WTC11 (cell line): ENCODE results near the gene GMEB2. TPM values are rescaled to one million over a fixed set of nuclear protein-coding genes. Genes with fewer than 3 reads are reported as not detected.
"Not testable (repeated sequence)": the region's sequence is repeated elsewhere in the genome, so short reads cannot be mapped to it uniquely, and the experiment has no call there.

Experiments
- ATAC-seq: fragments of 200-7000 bp; cut with Tn5 transposase; 2 replicates; pipeline ENCODE4 v1.10.0; 2021; ENCODE audit warnings: mild to moderate bottlenecking, moderate library complexity
- CTCF ChIA-PET: fragments of 300-600 bp; sonication (Branson Sonifier 250); formaldehyde crosslinking; loops from one replicate; lab custom pipeline; 2021; ENCODE audit warnings: antibody characterized with exemption; lab: Charles Lee
- POLR2A ChIA-PET: fragments of 350-600 bp; sonication (Branson Sonifier 250); formaldehyde crosslinking; loops from one replicate; lab custom pipeline; 2021; ENCODE audit warnings: antibody characterized with exemption; lab: Charles Lee
- DNase-seq: peaks from one replicate; pipeline ENCODE4 v3.0.0; 2021; ENCODE audit warnings: low spot score
- H3K27ac Mint-ChIP-seq: 2 replicates; pipeline ENCODE4 v1.8.0; 2021; ENCODE audit warnings: mixed read lengths
- H3K27me3 Mint-ChIP-seq: 2 replicates; pipeline ENCODE4 v1.8.0; 2021; ENCODE audit warnings: low read depth, mild to moderate bottlenecking, moderate library complexity, mixed read lengths
- H3K36me3 Mint-ChIP-seq: 2 replicates; pipeline ENCODE4 v1.8.0; 2021; ENCODE audit warnings: mixed read lengths
- H3K4me1 Mint-ChIP-seq: 2 replicates; pipeline ENCODE4 v1.8.0; 2022; ENCODE audit warnings: mixed read lengths
- H3K4me3 Mint-ChIP-seq: 2 replicates; pipeline ENCODE4 v1.8.0; 2021; ENCODE audit warnings: mild to moderate bottlenecking, moderate library complexity, mixed read lengths
- H3K9me3 Mint-ChIP-seq: 2 replicates; pipeline ENCODE4 v1.8.0; 2021; ENCODE audit warnings: mixed read lengths
- ATF1 ChIP-seq: sonication (generic); formaldehyde crosslinking; IDR thresholded peaks from 2 replicates; pipeline ENCODE4 v1.8.1; 2023; ENCODE audit warnings: mild to moderate bottlenecking, moderate library complexity, missing genetic modification reagents
- ELF4 ChIP-seq: sonication (generic); formaldehyde crosslinking; IDR thresholded peaks from 2 replicates; pipeline ENCODE4 v1.8.1; 2022; ENCODE audit warnings: low read depth, mild to moderate bottlenecking, moderate library complexity, missing genetic modification reagents
- ESRRA ChIP-seq: sonication (generic); formaldehyde crosslinking; IDR thresholded peaks from 2 replicates; pipeline ENCODE4 v1.8.1; 2022; ENCODE audit warnings: mild to moderate bottlenecking, missing genetic modification reagents, borderline replicate concordance
- FOXP1 ChIP-seq: sonication (generic); formaldehyde crosslinking; IDR thresholded peaks from 2 replicates; pipeline ENCODE4 v1.8.0; 2022; ENCODE audit warnings: missing genetic modification reagents, mild to moderate bottlenecking, moderate library complexity, borderline replicate concordance
- JAZF1 ChIP-seq: fragments of 250-450 bp; sonication (Bioruptor Pico); IDR thresholded peaks from 2 replicates; pipeline ENCODE4 v1.9.0; 2021; ENCODE audit warnings: moderate library complexity, mild to moderate bottlenecking, inconsistent platforms
- KAT7 ChIP-seq: sonication (generic); formaldehyde crosslinking; IDR thresholded peaks from 2 replicates; pipeline ENCODE4 v1.8.1; 2023; ENCODE audit warnings: missing genetic modification reagents, mild to moderate bottlenecking, borderline replicate concordance
- SMAD3 ChIP-seq: sonication (generic); formaldehyde crosslinking; IDR thresholded peaks from 2 replicates; pipeline ENCODE4 v1.8.0; 2022; ENCODE audit warnings: missing genetic modification reagents, mild to moderate bottlenecking, borderline replicate concordance
- SMAD4 ChIP-seq: sonication (generic); formaldehyde crosslinking; IDR thresholded peaks from 2 replicates; pipeline ENCODE4 v1.8.0; 2022; ENCODE audit warnings: mild to moderate bottlenecking, missing genetic modification reagents
- TEAD4 ChIP-seq: sonication (generic); formaldehyde crosslinking; IDR thresholded peaks from 2 replicates; pipeline ENCODE4 v1.8.0; 2022; ENCODE audit warnings: mild to moderate bottlenecking, missing genetic modification reagents
- ZNF232 ChIP-seq: sonication (generic); formaldehyde crosslinking; IDR thresholded peaks from 2 replicates; pipeline ENCODE4 v1.8.0; 2022; ENCODE audit warnings: mild to moderate bottlenecking, missing genetic modification reagents
- total RNA-seq: library from RNA; stranded (reverse); gene quantifications from 3 replicates; pipeline ENCODE4 v1.2.3, GENCODE V29; 2021
- TF ChIP-seq, protein P1 (sequence below): sonication (generic); formaldehyde crosslinking; IDR thresholded peaks from 2 replicates; pipeline ENCODE4 v1.8.0; 2022; ENCODE audit warnings: missing genetic modification reagents
- TF ChIP-seq, protein P2 (sequence below): sonication (generic); formaldehyde crosslinking; IDR thresholded peaks from 2 replicates; pipeline ENCODE4 v1.8.1; 2022; ENCODE audit warnings: low read depth, missing genetic modification reagents, borderline replicate concordance
- TF ChIP-seq, protein P3 (sequence below): fragments of 250-450 bp; sonication (Bioruptor Pico); IDR thresholded peaks from 2 replicates; pipeline ENCODE4 v1.9.0; 2021; ENCODE audit warnings: mild to moderate bottlenecking
- TF ChIP-seq, protein P4 (sequence below): sonication (generic); formaldehyde crosslinking; IDR thresholded peaks from 2 replicates; pipeline ENCODE4 v1.8.0; 2022; ENCODE audit warnings: mild to moderate bottlenecking, missing genetic modification reagents
- TF ChIP-seq, protein P5 (sequence below): sonication (generic); formaldehyde crosslinking; IDR thresholded peaks from 2 replicates; pipeline ENCODE4 v1.8.1; 2023; ENCODE audit warnings: mild to moderate bottlenecking, missing genetic modification reagents
- TF ChIP-seq, protein P6 (sequence below): sonication (generic); formaldehyde crosslinking; IDR thresholded peaks from 2 replicates; pipeline ENCODE4 v1.8.1; 2022; ENCODE audit warnings: mild to moderate bottlenecking, moderate library complexity, missing genetic modification reagents
- TF ChIP-seq, protein P7 (sequence below): fragments of 250-450 bp; sonication (Bioruptor Pico); conservative IDR thresholded peaks from 2 replicates; pipeline ENCODE4 v1.9.0; 2021; ENCODE audit warnings: mild to moderate bottlenecking

Gene GMEB2
- total RNA-seq, 1 experiment from 2014 or later = 14.8 TPM

DNA sequence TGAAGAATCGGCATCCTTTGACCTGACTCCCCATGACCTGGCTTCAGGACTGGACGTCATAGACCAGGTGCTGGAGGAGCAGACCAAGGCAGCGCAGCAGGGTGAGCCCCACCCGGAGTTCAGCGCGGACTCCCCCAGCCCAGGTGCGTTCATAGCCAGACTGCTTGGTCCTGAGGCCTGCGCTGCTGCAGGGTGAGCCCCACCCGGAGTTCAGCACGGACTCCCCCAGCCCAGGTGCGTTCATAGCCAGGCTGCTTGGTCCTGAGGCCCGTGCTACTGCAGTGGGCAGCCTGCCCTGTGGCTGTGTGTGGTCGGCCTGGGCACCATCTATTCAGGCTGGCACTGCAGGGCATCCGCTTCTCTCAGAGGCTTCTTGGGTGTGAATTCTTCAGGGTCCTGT lies 47.0 kb upstream of the GMEB2 start (continued):
- TF ChIP-seq, protein P1, sequence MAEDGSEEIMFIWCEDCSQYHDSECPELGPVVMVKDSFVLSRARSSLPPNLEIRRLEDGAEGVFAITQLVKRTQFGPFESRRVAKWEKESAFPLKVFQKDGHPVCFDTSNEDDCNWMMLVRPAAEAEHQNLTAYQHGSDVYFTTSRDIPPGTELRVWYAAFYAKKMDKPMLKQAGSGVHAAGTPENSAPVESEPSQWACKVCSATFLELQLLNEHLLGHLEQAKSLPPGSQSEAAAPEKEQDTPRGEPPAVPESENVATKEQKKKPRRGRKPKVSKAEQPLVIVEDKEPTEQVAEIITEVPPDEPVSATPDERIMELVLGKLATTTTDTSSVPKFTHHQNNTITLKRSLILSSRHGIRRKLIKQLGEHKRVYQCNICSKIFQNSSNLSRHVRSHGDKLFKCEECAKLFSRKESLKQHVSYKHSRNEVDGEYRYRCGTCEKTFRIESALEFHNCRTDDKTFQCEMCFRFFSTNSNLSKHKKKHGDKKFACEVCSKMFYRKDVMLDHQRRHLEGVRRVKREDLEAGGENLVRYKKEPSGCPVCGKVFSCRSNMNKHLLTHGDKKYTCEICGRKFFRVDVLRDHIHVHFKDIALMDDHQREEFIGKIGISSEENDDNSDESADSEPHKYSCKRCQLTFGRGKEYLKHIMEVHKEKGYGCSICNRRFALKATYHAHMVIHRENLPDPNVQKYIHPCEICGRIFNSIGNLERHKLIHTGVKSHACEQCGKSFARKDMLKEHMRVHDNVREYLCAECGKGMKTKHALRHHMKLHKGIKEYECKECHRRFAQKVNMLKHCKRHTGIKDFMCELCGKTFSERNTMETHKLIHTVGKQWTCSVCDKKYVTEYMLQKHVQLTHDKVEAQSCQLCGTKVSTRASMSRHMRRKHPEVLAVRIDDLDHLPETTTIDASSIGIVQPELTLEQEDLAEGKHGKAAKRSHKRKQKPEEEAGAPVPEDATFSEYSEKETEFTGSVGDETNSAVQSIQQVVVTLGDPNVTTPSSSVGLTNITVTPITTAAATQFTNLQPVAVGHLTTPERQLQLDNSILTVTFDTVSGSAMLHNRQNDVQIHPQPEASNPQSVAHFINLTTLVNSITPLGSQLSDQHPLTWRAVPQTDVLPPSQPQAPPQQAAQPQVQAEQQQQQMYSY (CRISPR knock-in tag) = no peak
- TF ChIP-seq FOXP1 (CRISPR knock-in tag) (no peak), ELF4 (no peak)

DNA sequence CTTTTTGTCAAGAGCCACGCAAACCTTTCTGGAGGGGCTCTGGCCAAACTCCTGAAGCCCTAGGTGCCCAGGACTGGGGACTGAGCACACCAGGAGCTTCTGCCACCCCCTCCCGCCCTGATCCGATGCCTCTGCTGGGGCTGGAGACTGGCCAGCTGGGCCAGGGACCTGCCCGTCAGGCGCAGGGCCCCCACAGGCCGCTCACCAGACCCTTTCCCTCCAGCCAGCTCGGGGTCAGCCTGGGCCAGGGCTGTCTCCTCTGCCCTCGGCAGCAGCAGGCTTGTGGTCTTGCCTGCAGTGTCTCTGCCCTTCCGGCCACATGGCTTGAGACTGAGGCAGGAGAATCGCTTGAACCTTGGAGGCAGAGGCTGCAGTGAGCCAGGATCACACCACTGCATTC lies 45.8 kb upstream of the GMEB2 start:
- Mint-ChIP-seq H3K36me3 (peaks cover 23% of the 10 kb centered on the region), H3K27ac (no peak overlapping the region), H3K4me1 (no peaks in the 10 kb centered on the region), H3K9me3 (no peaks in the 10 kb centered on the region), H3K4me3 (no peak overlapping the region), H3K27me3 (no peaks in the 10 kb centered on the region)
- CTCF ChIA-PET = no interaction called here
- POLR2A ChIA-PET = no interaction called here
- ATAC-seq = no peak
- TF ChIP-seq, protein P2, sequence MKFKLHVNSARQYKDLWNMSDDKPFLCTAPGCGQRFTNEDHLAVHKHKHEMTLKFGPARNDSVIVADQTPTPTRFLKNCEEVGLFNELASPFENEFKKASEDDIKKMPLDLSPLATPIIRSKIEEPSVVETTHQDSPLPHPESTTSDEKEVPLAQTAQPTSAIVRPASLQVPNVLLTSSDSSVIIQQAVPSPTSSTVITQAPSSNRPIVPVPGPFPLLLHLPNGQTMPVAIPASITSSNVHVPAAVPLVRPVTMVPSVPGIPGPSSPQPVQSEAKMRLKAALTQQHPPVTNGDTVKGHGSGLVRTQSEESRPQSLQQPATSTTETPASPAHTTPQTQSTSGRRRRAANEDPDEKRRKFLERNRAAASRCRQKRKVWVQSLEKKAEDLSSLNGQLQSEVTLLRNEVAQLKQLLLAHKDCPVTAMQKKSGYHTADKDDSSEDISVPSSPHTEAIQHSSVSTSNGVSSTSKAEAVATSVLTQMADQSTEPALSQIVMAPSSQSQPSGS (CRISPR knock-in tag) = no peak
- TF ChIP-seq ATF1 (CRISPR knock-in tag) (no peak), SMAD3 (CRISPR knock-in tag) (no peak), ZNF232 (no peak), KAT7 (no peak), ESRRA (CRISPR knock-in tag) (no peak), SMAD4 (CRISPR knock-in tag) (no peak), TEAD4 (CRISPR knock-in tag) (no peak), JAZF1 (CRISPR knock-in tag) (no peak)
- TF ChIP-seq, protein P3, sequence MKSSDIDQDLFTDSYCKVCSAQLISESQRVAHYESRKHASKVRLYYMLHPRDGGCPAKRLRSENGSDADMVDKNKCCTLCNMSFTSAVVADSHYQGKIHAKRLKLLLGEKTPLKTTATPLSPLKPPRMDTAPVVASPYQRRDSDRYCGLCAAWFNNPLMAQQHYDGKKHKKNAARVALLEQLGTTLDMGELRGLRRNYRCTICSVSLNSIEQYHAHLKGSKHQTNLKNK (CRISPR knock-in tag) = no peak
- TF ChIP-seq, protein P4, sequence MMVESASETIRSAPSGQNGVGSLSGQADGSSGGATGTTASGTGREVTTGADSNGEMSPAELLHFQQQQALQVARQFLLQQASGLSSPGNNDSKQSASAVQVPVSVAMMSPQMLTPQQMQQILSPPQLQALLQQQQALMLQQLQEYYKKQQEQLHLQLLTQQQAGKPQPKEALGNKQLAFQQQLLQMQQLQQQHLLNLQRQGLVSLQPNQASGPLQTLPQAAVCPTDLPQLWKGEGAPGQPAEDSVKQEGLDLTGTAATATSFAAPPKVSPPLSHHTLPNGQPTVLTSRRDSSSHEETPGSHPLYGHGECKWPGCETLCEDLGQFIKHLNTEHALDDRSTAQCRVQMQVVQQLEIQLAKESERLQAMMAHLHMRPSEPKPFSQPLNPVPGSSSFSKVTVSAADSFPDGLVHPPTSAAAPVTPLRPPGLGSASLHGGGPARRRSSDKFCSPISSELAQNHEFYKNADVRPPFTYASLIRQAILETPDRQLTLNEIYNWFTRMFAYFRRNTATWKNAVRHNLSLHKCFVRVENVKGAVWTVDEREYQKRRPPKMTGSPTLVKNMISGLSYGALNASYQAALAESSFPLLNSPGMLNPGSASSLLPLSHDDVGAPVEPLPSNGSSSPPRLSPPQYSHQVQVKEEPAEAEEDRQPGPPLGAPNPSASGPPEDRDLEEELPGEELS (CRISPR knock-in tag) = no peak
- TF ChIP-seq, protein P5, sequence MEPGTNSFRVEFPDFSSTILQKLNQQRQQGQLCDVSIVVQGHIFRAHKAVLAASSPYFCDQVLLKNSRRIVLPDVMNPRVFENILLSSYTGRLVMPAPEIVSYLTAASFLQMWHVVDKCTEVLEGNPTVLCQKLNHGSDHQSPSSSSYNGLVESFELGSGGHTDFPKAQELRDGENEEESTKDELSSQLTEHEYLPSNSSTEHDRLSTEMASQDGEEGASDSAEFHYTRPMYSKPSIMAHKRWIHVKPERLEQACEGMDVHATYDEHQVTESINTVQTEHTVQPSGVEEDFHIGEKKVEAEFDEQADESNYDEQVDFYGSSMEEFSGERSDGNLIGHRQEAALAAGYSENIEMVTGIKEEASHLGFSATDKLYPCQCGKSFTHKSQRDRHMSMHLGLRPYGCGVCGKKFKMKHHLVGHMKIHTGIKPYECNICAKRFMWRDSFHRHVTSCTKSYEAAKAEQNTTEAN (CRISPR knock-in tag) = no peak
- TF ChIP-seq, protein P6, sequence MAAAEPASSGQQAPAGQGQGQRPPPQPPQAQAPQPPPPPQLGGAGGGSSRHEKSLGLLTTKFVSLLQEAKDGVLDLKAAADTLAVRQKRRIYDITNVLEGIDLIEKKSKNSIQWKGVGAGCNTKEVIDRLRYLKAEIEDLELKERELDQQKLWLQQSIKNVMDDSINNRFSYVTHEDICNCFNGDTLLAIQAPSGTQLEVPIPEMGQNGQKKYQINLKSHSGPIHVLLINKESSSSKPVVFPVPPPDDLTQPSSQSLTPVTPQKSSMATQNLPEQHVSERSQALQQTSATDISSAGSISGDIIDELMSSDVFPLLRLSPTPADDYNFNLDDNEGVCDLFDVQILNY (CRISPR knock-in tag) = no peak
- TF ChIP-seq, protein P7, sequence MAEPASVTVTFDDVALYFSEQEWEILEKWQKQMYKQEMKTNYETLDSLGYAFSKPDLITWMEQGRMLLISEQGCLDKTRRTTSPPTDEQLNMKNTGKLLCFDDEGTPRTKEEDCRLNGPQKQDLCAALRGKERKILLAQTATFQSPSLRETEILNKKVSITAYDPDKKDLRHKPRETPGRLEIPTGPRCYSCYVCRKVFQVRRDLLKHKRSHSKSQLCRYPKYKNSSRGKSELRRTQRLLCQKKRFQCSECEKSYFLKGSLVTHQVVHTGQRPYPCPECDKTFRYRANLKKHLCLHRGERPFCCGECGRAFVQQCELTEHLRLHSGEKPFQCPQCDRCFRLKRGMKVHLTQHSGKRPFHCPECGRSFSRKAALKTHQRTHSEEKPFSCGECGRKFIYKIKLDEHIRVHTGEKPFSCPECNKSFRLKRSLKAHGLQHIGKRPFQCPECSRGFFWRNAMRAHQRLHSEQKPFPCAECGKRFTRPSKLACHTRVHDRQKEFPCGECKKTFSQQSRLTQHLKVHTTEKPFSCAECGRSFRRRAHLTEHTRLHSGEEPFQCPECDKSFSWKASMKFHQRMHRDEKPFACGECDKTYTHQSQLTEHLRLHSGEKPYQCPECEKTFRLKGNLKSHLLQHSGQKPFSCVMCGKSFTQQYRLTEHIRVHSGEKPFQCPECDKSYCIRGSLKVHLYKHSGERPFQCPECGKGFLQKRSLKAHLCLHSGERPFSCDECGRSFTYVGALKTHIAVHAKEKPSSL (CRISPR knock-in tag) = no peak
- DNase-seq = no peak

DNA sequence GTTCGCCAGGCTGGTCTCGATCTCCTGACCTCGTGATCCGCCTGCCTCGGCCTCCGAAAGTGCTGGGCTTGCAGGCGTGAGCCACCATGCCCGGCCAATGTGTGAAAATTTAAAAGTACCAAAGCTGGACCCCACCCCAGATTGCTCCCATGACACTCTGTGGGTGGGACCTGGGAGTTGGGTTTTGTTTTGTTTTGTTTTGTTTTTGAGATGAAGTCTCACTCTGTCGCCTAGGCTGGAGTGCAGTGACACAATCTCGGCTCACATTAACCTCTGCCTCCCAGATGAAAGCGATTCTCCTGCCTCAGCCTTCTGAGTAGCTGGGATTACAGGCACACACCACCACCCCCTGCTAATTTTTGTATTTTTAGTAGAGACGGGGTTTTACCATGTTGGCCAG lies 44.8 kb upstream of the GMEB2 start:
- DNase-seq, H3K4me1 Mint-ChIP-seq, H3K9me3 Mint-ChIP-seq, POLR2A ChIA-PET, ATAC-seq, H3K27me3 Mint-ChIP-seq, H3K27ac Mint-ChIP-seq, H3K4me3 Mint-ChIP-seq: not testable (repeated sequence)
- CTCF ChIA-PET = interaction anchor here (1.4 kb wide), 1 partner anchor 67 kb away, joined by 3 read pairs; no protein-coding TSS in a partner anchor
- H3K36me3 Mint-ChIP-seq = peaks cover 26% of the 10 kb centered on the region
